GM21529 (cell line): Measurements from ENCODE around the gene GNAQ.
"Not testable (repeated sequence)": the region's sequence is repeated elsewhere in the genome, so short reads cannot be mapped to it uniquely, and the experiment has no call there.

Experiments used
- ATAC-seq: cut with Tn5 transposase; IDR thresholded peaks from one replicate; pipeline ENCODE4 v1.9.1; 2021; ENCODE audit not compliant: unreplicated experiment

Gene GNAQ

DNA sequence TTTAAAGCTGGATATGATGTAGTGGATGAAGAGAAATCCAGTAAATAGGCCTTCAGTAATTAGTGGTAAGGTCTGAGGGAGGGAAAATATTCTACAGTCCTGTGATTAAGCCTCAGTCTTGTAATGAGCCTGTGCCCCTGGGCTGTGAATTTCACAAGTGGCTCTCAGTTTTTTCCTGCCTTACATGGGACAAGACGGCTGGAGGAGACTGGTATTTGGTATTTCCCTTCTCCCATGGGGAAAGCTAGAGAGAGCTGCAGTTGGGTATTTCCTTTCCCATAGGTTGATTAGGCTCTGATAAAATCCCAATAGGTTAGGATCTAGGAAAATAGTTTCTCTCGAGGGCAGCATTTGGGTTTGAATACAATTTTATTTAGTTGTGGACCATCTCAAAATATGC is 321.3 kb downstream of the GNAQ start:
- no peak for ATAC-seq

DNA sequence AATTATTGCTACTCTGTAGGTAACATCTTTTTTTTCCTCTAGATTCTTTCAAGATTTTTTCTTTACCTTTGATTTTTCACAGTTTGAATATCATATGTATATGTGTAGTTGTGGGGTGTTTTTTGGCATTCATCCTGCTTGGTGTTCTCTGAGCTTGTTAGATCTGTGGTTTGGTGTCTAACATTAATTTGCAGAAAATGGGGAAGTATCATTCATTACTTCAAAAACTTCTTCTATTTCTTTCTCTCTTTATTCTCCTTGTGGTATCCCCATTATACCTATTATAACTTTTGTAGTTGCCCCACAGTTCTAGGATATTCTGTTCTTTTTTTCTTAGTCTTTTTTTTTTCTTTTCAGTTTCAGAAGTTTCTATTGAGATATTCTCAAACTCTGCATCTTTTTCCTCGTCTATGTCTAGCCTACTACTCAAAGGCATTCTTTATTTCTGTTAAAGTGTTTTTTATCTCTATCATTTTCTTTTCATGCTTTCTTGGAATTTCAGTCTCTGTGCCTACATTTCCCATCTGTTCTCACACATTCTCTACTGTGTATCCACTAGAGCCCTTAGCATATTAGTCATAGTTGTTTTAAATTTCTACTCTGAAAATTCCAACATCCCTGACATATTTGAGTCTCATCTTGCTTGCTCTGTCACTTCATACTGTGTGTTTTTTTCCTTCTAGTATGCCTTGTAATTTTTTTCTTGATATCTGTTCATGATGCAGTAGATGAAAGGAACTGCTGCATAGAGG is 323.4 kb downstream of the GNAQ start:
- no peak for ATAC-seq

DNA sequence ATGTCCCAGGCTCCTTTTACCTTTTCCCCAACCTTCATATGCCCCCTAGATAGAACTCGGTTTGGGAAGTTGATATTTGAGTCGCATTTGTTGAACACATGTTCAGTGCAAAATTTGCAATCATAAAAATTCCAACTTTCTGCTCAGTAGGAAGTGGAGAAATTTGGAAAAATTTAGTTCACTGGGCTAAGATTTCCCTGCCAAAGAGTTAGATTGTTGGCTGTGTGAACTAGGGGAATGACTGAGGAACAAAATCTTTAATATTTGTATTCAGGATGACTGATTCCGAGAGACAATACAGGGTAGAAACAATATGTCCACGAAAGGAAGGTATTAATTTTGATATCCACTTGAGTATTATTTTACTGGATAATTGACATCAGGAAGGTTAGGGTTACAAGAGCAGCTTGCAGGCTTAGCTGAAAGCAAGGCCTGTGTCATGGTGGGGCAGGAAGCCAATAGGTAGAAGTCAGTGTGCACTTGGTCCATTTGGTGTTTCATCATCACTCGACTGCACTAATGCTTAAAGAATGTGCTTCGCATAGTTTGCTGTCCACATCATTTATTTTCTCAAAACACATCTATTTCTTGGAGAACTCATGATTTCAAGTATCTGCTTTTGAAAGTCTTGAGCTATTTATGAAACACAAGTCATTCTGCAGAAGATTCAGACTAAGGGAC is 324.1 kb downstream of the GNAQ start:
- ATAC-seq, result no peak

DNA sequence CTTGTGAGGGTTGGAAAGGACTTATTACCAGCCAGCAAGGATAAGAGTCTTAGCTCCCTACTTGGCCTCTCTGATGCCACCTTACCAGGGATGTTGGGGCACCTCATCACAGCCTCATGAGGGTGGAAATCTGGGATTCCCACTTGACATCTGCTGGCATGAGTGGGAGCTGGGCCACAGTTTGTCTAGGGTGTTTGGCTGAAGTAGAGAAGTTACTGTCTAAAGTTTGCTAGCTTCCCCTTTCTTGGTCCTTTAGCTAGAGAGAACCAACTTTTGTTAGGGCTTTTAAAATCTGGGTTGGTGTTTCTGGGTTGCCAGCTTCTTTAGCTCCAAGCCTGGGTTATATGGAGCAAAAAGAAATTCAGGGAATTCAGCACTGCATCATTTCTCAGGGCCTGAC is 326.0 kb downstream of the GNAQ start:
- ATAC-seq, result no peak

DNA sequence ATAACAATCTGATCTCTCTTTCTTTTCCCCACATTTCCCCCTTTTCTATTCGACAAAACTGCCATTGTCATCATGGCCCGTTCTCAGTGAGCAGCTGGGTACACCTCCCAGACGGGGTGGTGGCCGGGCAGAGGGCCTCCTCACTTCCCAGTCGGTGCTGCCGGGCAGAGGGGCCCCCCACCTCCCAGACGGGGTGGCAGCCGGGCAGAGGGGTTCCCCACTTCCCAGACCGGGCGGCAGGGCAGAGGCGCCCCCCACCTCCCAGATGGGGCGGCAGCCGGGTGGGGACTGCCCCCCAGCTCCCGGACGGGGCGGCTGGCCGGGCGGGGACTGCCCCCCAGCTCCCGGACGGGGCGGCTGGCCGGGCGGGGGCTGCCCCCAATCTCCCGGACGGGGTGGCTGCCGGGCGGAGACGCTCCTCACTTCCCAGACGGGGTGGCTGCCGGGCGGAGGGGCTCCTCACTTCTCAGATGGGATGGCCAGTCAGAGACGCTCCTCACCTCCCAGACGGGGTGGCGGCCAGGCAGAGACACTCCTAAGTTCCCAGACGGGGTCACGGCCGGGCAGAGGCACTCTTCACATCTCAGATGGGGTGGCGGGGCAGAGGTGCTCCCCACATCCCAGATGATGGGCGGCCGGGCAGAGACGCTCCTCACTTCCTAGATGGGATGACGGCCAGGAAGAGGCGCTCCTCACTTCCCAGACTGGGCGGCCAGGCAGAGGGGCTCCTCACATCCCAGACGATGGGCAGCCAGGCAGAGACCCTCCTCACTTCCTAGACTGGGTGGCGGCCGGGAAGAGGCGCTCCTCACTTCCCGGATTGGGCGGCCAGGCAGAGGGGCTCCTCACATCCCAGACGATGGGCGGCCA is 328.9 kb downstream of the GNAQ start:
- ATAC-seq, result not testable (repeated sequence)

DNA sequence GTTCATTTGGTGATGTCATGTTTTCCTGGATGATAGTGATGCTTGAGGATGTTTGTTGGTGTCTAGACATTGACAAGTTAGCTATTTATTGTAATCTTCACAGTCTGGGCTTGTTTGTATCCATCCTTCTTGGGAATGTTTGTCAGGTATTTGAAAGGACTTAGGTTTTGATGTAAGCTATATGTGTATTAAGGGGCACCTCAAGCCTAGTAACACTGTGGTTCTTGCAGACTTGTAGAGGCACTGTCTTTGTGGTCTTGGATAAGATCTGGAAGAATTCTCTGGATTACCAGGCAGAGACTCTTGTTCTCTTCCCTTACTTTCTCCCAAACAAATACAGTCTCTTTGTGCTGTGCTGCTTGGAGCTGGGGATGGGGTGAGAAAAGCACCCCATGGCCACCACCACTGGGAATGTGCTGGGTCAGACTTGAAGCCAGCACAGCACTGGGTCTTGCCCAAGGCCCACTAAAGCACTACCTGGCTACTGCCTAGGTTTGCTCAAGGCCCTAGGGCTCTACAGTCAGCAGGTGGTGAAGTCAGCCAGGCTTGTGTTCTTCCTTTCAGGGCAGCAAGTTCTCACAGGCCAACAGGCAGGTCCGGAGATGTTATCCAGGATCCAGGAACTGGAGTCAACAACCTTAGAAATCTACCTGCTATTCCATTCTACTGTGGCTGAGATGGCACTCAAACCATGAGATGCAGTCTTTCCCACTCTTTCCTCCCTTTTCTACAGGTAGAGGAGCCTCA is 334.2 kb downstream of the GNAQ start:
- ATAC-seq, result no peak

DNA sequence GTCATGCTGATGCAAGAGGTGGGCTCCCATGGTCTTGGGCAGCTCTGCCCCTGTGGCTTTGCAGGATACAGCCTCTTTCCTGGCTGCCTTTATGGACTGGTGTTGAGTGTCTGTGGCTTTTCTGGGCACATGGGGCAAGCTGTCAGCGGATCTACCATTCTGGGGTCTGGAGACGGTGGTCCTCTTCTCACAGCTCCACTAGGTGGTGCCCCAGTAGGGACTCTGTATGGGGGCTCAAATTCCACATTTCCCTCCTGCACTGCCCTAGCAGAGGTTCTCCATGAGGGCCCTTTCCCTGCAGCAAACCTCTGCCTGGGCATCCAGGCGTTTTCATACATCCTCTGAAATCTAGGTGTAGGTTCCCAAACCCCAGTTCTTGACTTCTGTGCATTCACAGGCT is 340.9 kb downstream of the GNAQ start:
- ATAC-seq, result not testable (repeated sequence)

DNA sequence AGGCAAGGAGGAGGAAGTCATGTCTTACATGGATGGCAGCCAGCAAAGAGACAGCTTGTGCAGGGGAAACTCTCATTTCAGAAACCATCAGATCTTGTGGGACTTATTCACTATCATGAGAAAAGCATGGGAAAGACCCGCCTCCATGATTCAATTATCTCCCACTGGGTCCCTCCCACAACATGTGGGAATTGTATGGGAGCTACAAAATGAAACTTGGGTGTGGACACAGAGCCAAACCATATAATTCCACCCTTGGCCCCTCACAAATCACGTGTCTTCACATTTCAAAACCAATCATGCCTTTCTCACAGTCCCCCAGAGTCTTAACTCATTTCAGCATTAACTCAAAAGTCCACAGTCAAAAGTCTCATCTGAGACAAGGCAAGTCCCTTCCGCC is 341.5 kb downstream of the GNAQ start:
- ATAC-seq, result not testable (repeated sequence)

DNA sequence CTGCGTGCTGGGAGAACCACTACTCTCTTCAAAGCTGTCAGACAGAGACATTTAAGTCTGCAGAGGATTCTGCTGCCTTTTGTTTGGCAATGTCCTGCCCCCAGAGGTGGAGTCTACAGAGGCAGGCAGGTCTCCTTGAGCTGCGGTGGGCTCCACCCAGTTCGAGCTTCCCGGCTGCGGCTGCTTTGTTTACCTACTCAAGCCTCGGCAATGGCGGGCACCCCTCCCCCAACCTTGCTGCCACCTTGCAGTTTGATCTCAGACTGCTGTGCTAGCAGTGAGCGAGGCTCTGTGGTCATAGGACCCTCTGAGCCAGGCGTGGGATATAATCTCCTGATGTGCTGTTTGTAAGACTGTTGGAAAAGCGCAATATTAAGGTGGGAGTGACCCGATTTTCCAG is 343.9 kb downstream of the GNAQ start:
- ATAC-seq, result not testable (repeated sequence)

DNA sequence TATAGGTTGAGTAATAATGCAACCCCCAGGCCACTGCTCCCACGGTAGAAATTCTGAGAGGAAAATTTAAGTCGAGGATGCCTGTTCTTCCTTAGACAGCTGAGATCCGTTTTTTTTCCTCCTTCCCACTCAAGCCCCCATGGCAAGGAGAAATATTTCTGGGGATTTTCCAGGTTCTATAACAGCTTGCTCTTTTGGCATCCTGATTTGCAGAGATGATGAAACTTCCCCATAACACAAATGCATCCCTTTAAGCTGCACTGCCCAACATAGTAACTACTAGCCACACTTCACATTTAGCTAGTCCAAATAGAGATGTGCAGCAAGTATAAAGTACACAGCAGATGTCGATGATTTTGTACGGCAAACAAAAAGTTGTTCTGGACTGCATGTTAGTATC is 351.0 kb downstream of the GNAQ start:
- ATAC-seq, result no peak

DNA sequence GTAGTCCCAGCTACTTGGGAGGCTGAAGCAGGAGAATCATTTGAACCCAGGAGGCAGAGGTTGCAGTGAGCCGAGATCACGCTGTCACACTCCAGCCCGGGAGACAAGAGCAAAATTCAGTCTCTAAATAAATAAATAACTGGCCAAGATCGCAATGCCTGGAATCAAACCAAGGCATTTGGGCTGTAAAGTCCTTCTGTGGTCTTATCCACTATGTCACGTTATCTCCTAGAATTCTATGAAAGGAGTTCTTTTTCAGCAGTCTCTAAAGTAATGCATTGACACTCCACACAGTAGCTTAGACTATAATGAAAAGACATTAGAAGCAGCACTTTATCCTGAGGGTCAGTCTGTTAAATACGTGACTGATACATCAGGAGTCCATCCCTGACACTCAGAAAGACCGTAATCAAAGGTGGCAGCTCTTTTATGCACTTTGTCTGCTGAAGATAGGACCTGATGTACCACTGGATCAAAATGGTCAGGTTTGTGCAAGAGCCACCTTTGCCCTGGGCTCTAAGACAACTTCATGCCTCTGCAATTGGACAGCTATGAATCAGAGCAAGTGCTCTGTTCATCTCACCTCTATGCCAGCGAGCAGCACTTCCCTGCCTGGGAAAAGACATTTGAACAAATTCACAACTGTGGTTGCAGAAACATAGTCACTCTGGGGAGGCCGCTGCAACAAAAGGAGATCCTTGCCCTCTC is 351.8 kb downstream of the GNAQ start:
- ATAC-seq, result no peak

DNA sequence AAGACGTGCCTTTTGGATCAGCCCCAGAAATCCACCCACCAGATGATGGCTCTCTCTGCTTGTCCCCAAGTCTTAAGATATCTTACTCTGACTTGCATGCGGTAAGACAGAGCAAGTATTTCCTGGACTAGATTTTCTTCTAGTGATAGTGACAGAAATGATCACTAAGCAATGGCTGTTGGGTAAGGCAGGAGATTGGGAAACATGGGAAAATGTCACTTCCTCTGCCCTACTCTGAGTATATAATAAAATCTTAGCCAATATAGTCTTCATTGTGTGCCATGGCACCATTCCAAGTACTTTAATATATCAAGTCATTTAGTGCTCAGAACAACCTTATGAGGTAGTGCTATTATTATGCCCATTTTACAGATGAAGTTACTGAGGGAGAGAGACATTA is 352.5 kb downstream of the GNAQ start:
- no peak for ATAC-seq

DNA sequence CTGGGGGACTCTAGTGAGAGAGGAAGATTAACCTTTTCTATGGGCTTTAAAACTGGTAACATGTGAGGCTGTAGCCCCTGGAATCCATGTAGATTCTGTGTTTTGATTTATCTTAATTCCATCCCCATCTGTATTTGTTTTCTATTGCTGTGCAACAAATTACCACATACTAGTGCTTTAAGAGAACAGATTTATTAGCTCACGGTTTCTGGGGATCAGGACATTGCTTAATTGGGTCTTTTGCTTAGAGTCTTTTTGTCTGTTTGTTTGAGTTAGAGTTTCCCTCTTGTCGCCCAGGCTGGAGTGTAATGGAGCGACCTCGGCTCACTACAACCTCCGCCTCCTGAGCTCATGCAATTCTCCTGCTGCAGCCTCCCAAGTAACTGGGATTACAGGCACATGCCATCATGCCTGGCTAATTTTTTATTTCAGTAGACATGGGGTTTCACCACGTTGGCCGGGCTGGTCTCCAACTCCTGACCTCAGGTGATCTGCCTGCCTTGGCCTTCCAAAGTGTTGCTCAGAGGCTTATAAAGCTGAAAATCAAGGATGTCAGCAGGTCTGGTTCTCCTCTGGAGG is 353.6 kb downstream of the GNAQ start:
- no peak for ATAC-seq

DNA sequence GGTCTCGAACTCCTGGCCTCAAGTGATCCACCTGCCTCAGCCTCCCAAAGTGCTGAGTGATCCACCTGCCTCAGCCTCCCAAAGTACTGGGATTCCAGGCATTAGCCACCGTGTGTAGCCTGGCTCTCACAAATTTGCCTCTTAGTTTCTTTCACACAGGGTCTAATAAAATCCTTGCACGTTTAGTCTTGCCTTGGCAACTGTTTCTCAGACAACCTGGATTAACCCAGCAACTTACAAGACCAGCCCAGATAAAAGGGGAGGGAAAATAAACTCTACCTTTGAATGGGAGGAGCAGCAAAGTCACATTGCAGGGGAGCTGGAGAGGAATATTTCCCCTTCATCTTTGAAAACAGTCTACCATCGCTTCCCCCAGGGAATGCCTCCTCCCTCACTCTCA is 354.2 kb downstream of the GNAQ start:
- no peak for ATAC-seq

DNA sequence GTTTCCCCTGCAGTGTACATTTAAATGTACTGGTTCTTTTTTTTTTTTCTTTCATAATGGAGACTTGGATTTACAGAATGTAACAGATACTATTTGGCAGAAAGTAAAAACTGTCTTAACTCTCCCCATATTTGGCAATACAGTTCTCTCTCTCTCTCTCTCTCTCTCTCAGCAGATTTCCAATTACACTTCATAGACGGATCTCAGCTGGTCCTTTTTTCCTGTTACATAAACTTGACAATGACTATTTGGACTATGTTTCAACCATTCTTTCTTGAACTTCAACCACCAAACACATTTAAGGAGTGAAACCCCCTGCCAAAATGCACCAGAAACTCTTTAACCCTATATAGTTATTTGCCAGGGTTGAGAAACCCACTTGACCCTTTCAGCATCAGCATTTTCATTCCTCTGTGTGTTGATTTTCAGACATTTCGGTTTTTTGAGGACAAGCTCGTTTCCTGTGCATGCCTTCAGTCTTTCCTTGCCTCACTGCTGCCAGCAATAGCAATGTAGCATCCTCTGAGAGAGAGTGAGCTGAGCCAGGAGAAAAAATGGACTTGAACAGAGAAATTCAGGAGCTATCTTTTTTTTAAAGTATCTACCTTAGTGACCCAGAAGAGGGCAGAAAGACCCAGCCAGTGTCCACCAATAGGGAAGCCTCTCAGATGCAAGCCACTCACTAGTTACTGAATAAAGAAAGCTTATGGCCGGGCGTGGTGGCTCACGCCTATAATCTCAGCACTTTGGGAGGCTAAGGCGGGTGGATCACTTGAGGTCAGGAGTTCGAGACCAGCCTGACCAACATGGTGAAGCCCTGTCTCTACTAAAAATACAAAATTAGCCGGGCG is 357.4 kb downstream of the GNAQ start:
- no peak for ATAC-seq

DNA sequence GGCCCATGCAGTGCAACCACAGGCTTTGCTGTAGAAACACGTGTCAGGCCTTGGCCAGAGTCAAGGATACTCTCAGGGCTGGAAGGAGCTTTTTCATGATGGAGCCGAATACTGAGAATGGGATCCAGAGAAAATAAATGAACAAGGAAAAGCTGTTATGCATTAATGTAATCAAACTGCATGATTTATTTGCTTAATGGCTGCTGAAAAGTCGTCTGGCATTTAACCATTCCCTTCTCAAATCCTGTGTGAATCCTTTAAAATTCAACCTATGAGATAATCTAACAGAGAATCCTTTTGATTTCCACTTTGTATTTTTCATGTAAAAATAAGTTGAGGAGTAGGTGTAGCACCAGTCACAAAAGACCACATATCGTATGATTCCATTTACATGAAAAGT is 359.4 kb downstream of the GNAQ start:
- no peak for ATAC-seq

DNA sequence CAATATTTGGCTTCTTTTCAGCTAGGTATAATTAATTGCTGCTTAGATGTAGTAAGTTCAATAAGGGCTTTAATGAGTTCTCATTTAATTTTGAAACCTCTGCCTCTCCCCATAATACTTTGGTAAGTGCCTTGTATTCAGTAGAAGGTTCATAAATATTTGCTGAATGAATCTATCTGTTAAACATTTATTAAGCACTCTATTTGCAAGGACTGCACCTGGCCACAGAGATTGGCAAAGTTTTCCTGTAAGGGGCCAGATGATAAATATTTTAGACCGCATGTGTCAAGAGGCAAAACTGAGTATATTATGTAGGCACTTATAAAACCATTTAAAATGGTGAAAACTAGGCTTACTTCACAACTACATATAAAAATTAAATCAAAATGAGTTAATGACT is 364.5 kb downstream of the GNAQ start:
- ATAC-seq, result no peak
